IMR-90 (cell line): ENCODE data around the gene NAIF1.

ENCODE experiments used
- BHLHE40 ChIP-seq: fragments of 150-350 bp; IDR thresholded peaks from 2 replicates; pipeline ENCODE4 v1.6.1; 2016; ENCODE audit warnings: mild to moderate bottlenecking, low read depth, low read length
- CTCF ChIP-seq: conservative IDR thresholded peaks from 2 replicates; pipeline ENCODE4 v1.5.1; 2012; ENCODE audit warnings: mild to moderate bottlenecking, low read depth, low read length, improper control_type of control experiment
- MAFK ChIP-seq: IDR thresholded peaks from 2 replicates; pipeline ENCODE4 v1.6.1; 2012; ENCODE audit warnings: low read depth, low read length, improper control_type of control experiment
- POLR2A ChIP-seq: IDR thresholded peaks from 2 replicates; pipeline ENCODE4 v1.6.1; 2012; ENCODE audit warnings: mild to moderate bottlenecking, low read depth, low read length
- RAD21 ChIP-seq: IDR thresholded peaks from 2 replicates; pipeline ENCODE4 v1.6.1; 2012; ENCODE audit warnings: low read length, improper control_type of control experiment

- no peak for TF ChIP-seq CTCF
- no peak for TF ChIP-seq POLR2A
- TF ChIP-seq BHLHE40 = no peak
- no peak for TF ChIP-seq RAD21
- no peak for TF ChIP-seq MAFK
Measured at GRCh38 chr9:128072144-128073021, 5.3 kb upstream of the NAIF1 start.
